ENCODE measurements around the gene CACNA2D4.

Gene CACNA2D4

DNA sequence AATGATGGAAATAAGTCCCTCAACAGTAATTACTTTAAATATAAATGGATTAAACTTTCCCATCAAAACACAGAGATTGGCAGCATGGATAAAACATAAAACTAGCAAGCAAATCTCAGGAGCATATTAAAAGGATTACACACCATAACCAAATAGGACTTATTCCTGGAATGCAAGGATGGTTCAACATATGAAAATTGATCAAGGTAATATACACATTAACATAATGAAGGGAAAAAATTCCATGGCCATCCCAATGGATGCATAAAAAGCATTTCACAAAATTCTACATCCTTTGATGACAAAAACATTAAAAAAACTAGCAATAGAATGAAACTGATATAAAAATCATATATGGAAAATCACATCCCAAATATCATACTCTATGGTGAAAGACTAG, 13.6 kb downstream of the CACNA2D4 start:
- DNase-seq (ENCODE audit: low spot score): no peak
- TF ChIP-seq, protein P1, sequence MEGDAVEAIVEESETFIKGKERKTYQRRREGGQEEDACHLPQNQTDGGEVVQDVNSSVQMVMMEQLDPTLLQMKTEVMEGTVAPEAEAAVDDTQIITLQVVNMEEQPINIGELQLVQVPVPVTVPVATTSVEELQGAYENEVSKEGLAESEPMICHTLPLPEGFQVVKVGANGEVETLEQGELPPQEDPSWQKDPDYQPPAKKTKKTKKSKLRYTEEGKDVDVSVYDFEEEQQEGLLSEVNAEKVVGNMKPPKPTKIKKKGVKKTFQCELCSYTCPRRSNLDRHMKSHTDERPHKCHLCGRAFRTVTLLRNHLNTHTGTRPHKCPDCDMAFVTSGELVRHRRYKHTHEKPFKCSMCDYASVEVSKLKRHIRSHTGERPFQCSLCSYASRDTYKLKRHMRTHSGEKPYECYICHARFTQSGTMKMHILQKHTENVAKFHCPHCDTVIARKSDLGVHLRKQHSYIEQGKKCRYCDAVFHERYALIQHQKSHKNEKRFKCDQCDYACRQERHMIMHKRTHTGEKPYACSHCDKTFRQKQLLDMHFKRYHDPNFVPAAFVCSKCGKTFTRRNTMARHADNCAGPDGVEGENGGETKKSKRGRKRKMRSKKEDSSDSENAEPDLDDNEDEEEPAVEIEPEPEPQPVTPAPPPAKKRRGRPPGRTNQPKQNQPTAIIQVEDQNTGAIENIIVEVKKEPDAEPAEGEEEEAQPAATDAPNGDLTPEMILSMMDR (IDR thresholded peaks at IDR 0.05): no peak
- Histone ChIP-seq H3K27ac (no peak overlapping the region), H3K4me3 (no peak overlapping the region)

DNA sequence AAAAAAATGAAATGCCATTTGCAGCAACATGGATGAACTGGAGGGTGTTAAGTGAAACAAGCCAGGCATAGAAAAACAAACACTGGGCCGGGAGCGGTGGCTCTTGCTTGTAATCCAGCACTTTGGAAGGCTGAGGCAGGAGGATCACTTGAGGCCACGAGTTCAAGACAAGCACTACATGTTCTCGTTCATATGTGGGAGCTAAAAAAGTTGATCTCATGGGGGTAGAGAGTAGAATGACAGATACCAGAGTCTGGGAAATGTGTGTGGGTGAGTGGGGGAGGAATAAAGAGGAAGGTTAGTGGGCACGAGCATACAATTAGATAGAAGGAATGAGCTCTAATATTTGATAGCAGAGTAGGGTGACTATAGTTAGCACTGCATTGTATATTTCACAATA, 21.5 kb downstream of the CACNA2D4 start:
- DNase-seq (ENCODE audit: low spot score): no peak
- TF ChIP-seq, protein P1 (IDR thresholded peaks at IDR 0.05): no peak
- no peak overlapping the region for H3K27ac ChIP-seq
- H3K4me3 ChIP-seq: no peak overlapping the region

DNA sequence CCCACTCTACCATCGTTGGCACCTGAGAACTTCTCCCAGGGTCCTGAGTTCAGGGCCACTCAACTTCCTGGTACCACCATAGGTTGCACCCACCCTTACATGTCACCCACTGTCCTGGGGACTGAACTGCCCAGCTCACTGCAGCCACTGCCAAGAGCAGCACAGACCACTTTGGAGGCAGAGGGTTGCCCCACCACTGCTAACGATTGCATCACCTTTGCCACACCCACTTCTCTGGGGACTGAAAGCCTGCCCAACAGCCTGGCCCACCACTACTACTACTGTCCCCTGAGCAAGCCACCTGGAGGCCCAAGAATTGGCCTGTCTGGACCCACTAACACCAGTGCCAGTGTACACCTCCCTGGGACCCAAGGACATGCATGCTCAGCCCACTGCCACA, 27.6 kb downstream of the CACNA2D4 start:
- Histone ChIP-seq H3K27ac (no peak overlapping the region), H3K4me3 (no peak overlapping the region)
- peak; percentile 46 for DNase-seq (ENCODE audit: low spot score)
- TF ChIP-seq, protein P1 (IDR thresholded peaks at IDR 0.05): no peak

DNA sequence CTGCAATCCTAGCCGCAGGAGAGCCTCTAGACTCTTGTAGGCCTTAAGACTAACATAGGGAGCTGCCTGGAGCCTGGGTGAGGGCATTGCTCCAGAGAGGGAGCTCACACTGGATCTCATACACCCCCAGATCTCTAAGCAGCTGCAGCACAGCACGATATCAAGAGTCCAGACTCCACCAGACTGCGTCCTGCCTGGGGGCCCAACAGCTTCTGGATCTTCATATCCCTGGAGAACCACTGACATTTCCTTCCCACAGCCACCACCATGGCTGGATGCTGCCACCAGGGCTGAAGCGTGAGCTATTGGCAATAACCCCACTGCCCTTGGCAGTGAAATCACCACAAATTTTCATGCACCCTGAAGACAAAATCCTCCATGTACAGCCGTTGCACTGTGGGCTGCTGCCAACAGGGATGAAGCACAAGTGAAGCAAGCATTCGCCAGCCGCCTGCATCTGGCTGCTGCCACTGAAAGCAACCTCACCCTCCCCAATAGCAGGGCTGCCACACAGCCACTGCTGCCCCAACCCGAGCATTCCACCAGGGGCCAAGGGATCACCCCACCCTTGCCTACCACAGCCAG, 28.2 kb downstream of the CACNA2D4 start:
- H3K27ac ChIP-seq: no peak overlapping the region
- peak; percentile 61 for DNase-seq (ENCODE audit: low spot score)
- TF ChIP-seq, protein P1 (IDR thresholded peaks at IDR 0.05): no peak
- no peak overlapping the region for H3K4me3 ChIP-seq

DNA sequence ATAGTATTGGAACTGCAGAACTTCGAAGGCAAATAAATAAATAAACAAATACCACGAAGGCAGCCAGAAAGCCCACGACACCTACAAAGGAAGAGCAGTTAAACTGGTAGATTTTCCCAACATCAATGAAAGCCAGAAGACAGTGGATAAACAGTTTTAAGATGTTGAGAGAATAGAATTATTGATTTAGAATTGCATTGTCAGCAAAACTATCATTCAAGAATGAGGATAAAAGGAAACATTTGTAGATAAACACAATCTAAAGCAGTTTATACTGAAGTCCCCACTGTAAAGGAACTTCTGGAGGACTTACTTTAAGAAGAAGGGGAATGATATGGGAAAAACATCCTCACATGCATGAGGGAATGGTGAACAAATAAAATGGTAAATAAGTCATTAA, 29.5 kb downstream of the CACNA2D4 start:
- H3K4me3 ChIP-seq: no peak overlapping the region
- DNase-seq (ENCODE audit: low spot score): no peak
- H3K27ac ChIP-seq: no peak overlapping the region
- TF ChIP-seq, protein P1 (IDR thresholded peaks at IDR 0.05): no peak

DNA sequence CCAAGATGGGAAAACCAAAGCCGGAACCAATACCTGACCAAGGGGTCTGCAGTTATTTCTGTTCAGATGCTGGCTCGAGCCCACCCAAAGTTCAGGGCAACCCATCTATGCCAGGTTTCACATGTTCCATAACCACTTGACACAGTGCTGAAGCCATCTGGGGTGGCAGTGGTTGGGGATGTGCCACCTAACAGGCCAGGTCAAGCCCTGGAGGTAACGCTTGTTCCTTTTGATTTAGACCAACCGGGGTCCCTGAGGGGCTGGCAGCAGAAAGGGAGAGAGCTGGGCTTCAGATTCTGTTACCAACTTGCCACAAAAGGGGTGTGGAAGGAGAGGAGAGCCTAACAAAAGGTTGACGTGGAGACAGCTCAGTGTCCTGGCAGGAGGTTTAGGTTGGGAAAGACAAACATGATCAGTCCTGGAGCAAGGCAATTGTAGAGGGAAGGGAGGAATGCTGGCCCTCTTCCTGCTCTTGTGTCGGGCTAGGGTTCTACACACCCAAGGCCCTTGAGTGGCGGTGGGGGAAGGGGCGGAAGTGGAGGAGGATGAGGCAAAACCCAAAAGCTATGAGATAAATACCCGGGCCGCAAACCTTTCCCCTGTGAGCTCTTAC, 31.9 kb downstream of the CACNA2D4 start:
- peak; percentile 50 for DNase-seq (ENCODE audit: low spot score)
- TF ChIP-seq, protein P1 (IDR thresholded peaks at IDR 0.05): no peak
- Histone ChIP-seq H3K27ac (no peak overlapping the region), H3K4me3 (no peak overlapping the region)

DNA sequence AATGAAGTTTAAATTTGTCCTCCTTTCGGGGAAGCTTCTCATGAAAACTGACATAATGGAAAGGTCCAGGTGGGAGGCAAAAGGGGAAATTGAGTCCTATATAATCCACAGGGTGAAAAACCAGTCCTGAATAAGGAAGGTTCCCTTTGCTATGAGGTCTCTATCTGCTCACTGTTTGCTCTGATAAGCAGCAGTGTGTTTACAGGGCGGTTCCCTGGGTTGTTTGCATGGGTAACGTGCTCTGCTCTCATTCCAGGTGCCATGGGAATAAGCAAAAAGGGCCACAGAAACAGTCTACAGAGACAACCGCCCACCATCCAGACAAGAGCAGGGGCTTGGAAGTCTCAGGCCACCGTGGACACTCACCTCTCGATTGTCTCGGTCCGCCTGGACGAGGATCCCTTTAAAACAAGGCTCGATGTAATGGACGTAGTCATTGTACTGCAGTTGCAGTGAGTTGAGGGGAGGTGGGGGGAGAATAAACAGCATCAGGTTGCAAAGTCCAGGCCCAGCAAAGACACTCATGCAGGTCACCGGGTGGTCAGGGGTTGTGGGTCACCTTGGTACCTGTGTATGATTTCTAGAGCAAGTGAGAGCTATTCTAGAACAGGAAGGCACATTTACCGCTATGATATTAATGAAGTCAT, 32.7 kb downstream of the CACNA2D4 start:
- DNase-seq (ENCODE audit: low spot score): no peak
- no peak overlapping the region for H3K4me3 ChIP-seq
- TF ChIP-seq, protein P1 (IDR thresholded peaks at IDR 0.05): no peak

More for the DNA sequence above, 32.7 kb downstream of the CACNA2D4 start:
- H3K27ac ChIP-seq: no peak overlapping the region

Measured in coronary artery (tissue), 2 donors.